Astrocyte (in vitro differentiated cells and primary cell): ENCODE results near the gene DPH2. TPM values are rescaled to one million over a fixed set of nuclear protein-coding genes. Genes with fewer than 3 reads are reported as not detected.

Experiments used
- DNase-seq: peaks from one replicate; pipeline ENCODE4 v3.0.0-alpha.2; 2010; ENCODE audit warnings: low read depth
- FAIRE-seq: peaks from 2 replicates; lab custom pipeline; 2011; peaks lifted over from hg19 to GRCh38; lab: Jason Lieb, UNC
- H2AFZ ChIP-seq: 2 replicates; pipeline ENCODE4 v1.6.0; 2012; ENCODE audit warnings: low read depth, low read length, inconsistent platforms
- H3K27ac ChIP-seq: 2 replicates; pipeline ENCODE4 v1.5.1; 2011; ENCODE audit warnings: low read depth, low read length, inconsistent platforms
- H3K27me3 ChIP-seq: 2 replicates; pipeline ENCODE4 v1.6.0; 2011; ENCODE audit warnings: low read length, inconsistent platforms; ENCODE audit not compliant: insufficient read depth
- H3K36me3 ChIP-seq: 2 replicates; pipeline ENCODE4 v1.5.1; 2011; ENCODE audit warnings: low read length, inconsistent platforms; ENCODE audit not compliant: insufficient read depth
- H3K4me1 ChIP-seq: 2 replicates; pipeline ENCODE4 v1.5.1; 2011; ENCODE audit warnings: low read length, inconsistent platforms; ENCODE audit not compliant: insufficient read depth
- H3K4me2 ChIP-seq: 2 replicates; pipeline ENCODE4 v1.6.0; 2012; ENCODE audit warnings: low read length, inconsistent platforms
- H3K4me3 ChIP-seq: 2 replicates; pipeline ENCODE4 v1.5.1; 2011; ENCODE audit warnings: low read depth, mild to moderate bottlenecking, low read length, inconsistent platforms; ENCODE audit not compliant: insufficient read depth
- H3K79me2 ChIP-seq: 2 replicates; pipeline ENCODE4 v1.6.0; 2012; ENCODE audit warnings: mild to moderate bottlenecking, low read length, inconsistent platforms; ENCODE audit not compliant: insufficient read depth
- H3K9ac ChIP-seq: 2 replicates; pipeline ENCODE4 v1.6.0; 2012; ENCODE audit warnings: mild to moderate bottlenecking, low read length, inconsistent platforms
- H3K9me3 ChIP-seq: 2 replicates; pipeline ENCODE4 v1.5.1; 2012; ENCODE audit warnings: low read depth, mild to moderate bottlenecking, low read length, inconsistent platforms; ENCODE audit not compliant: insufficient read depth
- H4K20me1 ChIP-seq: 2 replicates; pipeline ENCODE4 v1.6.0; 2012; ENCODE audit warnings: low read length, inconsistent platforms; ENCODE audit not compliant: insufficient read depth
- H3K27ac Mint-ChIP-seq: one replicate; pipeline ENCODE4 v1.8.0; 2021; ENCODE audit warnings: mild to moderate bottlenecking, mixed read lengths; ENCODE audit not compliant: unreplicated experiment
- H3K27me3 Mint-ChIP-seq: one replicate; pipeline ENCODE4 v1.8.0; 2021; ENCODE audit warnings: low read depth, mixed read lengths; ENCODE audit not compliant: unreplicated experiment
- H3K36me3 Mint-ChIP-seq: one replicate; pipeline ENCODE4 v1.8.0; 2021; ENCODE audit warnings: low read depth, mixed read lengths; ENCODE audit not compliant: unreplicated experiment
- H3K4me1 Mint-ChIP-seq: one replicate; pipeline ENCODE4 v1.8.0; 2021; ENCODE audit warnings: low read depth, mixed read lengths; ENCODE audit not compliant: unreplicated experiment
- H3K4me3 Mint-ChIP-seq: one replicate; pipeline ENCODE4 v1.8.0; 2021; ENCODE audit warnings: mild to moderate bottlenecking, moderate library complexity, mixed read lengths; ENCODE audit not compliant: unreplicated experiment
- H3K9me3 Mint-ChIP-seq: one replicate; pipeline ENCODE4 v1.8.0; 2021; ENCODE audit warnings: mild to moderate bottlenecking, mixed read lengths; ENCODE audit not compliant: unreplicated experiment
- CTCF ChIP-seq: IDR thresholded peaks from 2 replicates; pipeline ENCODE4 v1.5.1; 2011; ENCODE audit warnings: low read depth, mild to moderate bottlenecking, inconsistent platforms, low read length, moderate library complexity; ENCODE audit not compliant: insufficient read depth
- EZH2 ChIP-seq: IDR thresholded peaks from 2 replicates; pipeline ENCODE4 v1.6.1; 2012; ENCODE audit warnings: mild to moderate bottlenecking, low read length, inconsistent platforms; ENCODE audit not compliant: insufficient read depth
- total RNA-seq: library from RNA; stranded (reverse); gene quantifications from 2 replicates; pipeline ENCODE4 v1.2.1, GENCODE V29; 2021

Gene DPH2
- total RNA-seq, 1 donor from 2014 or later, result 31.6 TPM

DNA sequence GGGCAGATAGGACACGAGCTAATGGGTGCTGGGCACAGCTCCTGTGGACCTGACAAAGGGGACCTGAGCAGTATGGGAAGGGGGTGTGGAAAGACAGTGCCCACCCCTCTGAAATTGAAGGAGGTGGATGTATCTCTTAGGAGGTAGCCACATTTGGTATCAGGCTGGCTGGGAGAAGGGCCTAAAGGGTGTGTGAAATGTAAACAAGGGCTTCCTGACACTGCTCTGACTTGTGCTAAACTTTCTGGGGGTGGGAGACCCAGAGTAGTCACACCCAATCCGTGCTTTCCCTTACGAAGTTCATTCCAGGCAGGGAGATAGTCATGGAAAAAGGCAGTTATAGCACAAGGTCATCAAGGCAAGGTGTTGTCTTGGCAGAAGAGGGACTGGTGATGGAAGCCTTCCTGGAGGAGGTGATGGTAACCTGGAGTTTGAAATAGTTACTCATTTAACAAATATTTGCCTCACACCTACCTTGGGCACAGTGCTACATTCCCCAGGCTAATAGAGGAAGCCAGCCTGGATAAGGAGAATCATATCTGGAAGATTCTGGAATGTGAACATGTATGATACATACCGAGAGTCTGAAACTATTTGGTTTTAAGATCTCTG lies 16.3 kb downstream of the DPH2 start:
- Histone ChIP-seq H3K9ac (no peak overlapping the region), H4K20me1 (peaks cover 53% of the 10 kb centered on the region), H3K9me3 (no peaks in the 10 kb centered on the region), H3K27ac (no peak overlapping the region), H3K79me2 (peaks cover 23% of the 10 kb centered on the region), H3K4me1 (peaks cover 8% of the 10 kb centered on the region), H2AFZ (no peak overlapping the region), H3K27me3 (no peaks in the 10 kb centered on the region), H3K36me3 (peaks cover 2% of the 10 kb centered on the region), H3K4me2 (no peak overlapping the region), H3K4me3 (no peak overlapping the region)
- Mint-ChIP-seq H3K4me1 (peaks cover 20% of the 10 kb centered on the region), H3K27me3 (no peaks in the 10 kb centered on the region), H3K9me3 (no peaks in the 10 kb centered on the region), H3K27ac (peak overlapping the region; percentile 58), H3K36me3 (peaks cover 23% of the 10 kb centered on the region), H3K4me3 (no peak overlapping the region)
- no peak for TF ChIP-seq CTCF
- TF ChIP-seq EZH2, result no peak
- DNase-seq (no peak), FAIRE-seq (no peak)

- peaks cover 23% of the 10 kb centered on the region for H3K36me3 Mint-ChIP-seq
- Histone ChIP-seq H3K9me3 (no peaks in the 10 kb centered on the region), H3K79me2 (peaks cover 17% of the 10 kb centered on the region), H3K4me2 (no peak overlapping the region), H3K27me3 (no peaks in the 10 kb centered on the region), H2AFZ (no peak overlapping the region), H3K36me3 (no peaks in the 10 kb centered on the region), H3K27ac (no peak overlapping the region), H4K20me1 (peaks cover 48% of the 10 kb centered on the region), H3K4me1 (peaks cover 10% of the 10 kb centered on the region), H3K4me3 (no peak overlapping the region), H3K9ac (no peak overlapping the region)
- TF ChIP-seq CTCF, result no peak
- TF ChIP-seq EZH2, result no peak
- peak overlapping the region; percentile 58 for H3K27ac Mint-ChIP-seq
- FAIRE-seq (no peak), DNase-seq (no peak)
- H3K27me3 Mint-ChIP-seq, result no peaks in the 10 kb centered on the region
- H3K9me3 Mint-ChIP-seq, result no peaks in the 10 kb centered on the region
- peak overlapping the region; percentile 2 for H3K4me3 Mint-ChIP-seq
- H3K4me1 Mint-ChIP-seq, result peaks cover 20% of the 10 kb centered on the region
Observed at GRCh38 chr1:43986712-43987111, 16.9 kb downstream of the DPH2 start.

- peaks cover 9% of the 10 kb centered on the region for H3K4me1 ChIP-seq
- H3K4me3 ChIP-seq, result no peak overlapping the region
- DNase-seq (peak; percentile 18), FAIRE-seq (no peak)
- Mint-ChIP-seq H3K4me1 (peaks cover 18% of the 10 kb centered on the region), H3K27ac (no peak overlapping the region), H3K27me3 (no peaks in the 10 kb centered on the region), H3K9me3 (no peaks in the 10 kb centered on the region), H3K36me3 (peaks cover 20% of the 10 kb centered on the region), H3K4me3 (no peak overlapping the region)
- H2AFZ ChIP-seq, result no peak overlapping the region
- H3K9me3 ChIP-seq, result no peaks in the 10 kb centered on the region
- H3K4me2 ChIP-seq, result no peak overlapping the region
- H3K27me3 ChIP-seq, result no peaks in the 10 kb centered on the region
- H3K9ac ChIP-seq, result no peak overlapping the region
- H4K20me1 ChIP-seq, result peaks cover 42% of the 10 kb centered on the region
- no peak overlapping the region for H3K27ac ChIP-seq
- no peaks in the 10 kb centered on the region for H3K36me3 ChIP-seq
- peaks cover 11% of the 10 kb centered on the region for H3K79me2 ChIP-seq
- TF ChIP-seq EZH2 (no peak), CTCF (no peak)
Observed at GRCh38 chr1:43987159-43987902, 17.5 kb downstream of the DPH2 start.
